ENCODE measurements around the gene RPL41. TPM values are rescaled to one million over a fixed set of nuclear protein-coding genes. Genes with fewer than 3 reads are reported as not detected.

RPL41 gene
- total RNA-seq, 1 donor from 2014 or later = 4,478 TPM

- Mint-ChIP-seq H3K27me3 (ENCODE audit: low read depth) (peaks cover 41% of the 10 kb centered on the region), H3K4me3 (peak overlapping the region; percentile 96), H3K36me3 (ENCODE audit: low read depth) (peaks cover 8% of the 10 kb centered on the region), H3K27ac (ENCODE audit: unreplicated experiment) (peak overlapping the region; percentile 27), H3K9me3 (no peaks in the 10 kb centered on the region), H3K4me1 (peaks cover 43% of the 10 kb centered on the region)
- no peak for TF ChIP-seq CTCF (conservative IDR thresholded peaks at IDR 0.05)
- DNase-seq (ENCODE audit: low read depth, low spot score) = peak; percentile 6
Measured at GRCh38 chr12:56082382-56082781, 34.1 kb upstream of the RPL41 start.

GRCh38 chr12:56082967-56083366, 33.5 kb upstream of the RPL41 start:
- H3K4me3 Mint-ChIP-seq = peak overlapping the region; percentile 96
- no peaks in the 10 kb centered on the region for H3K9me3 Mint-ChIP-seq
- peak; percentile 40 for DNase-seq (ENCODE audit: low read depth, low spot score)
- H3K4me1 Mint-ChIP-seq = peaks cover 43% of the 10 kb centered on the region
- peaks cover 8% of the 10 kb centered on the region for H3K36me3 Mint-ChIP-seq (ENCODE audit: low read depth)
- peaks cover 41% of the 10 kb centered on the region for H3K27me3 Mint-ChIP-seq (ENCODE audit: low read depth)
- H3K27ac Mint-ChIP-seq (ENCODE audit: unreplicated experiment) = peak overlapping the region; percentile 29
- no peak for TF ChIP-seq CTCF (conservative IDR thresholded peaks at IDR 0.05)

- Mint-ChIP-seq H3K27ac (ENCODE audit: unreplicated experiment) (no peak overlapping the region), H3K36me3 (ENCODE audit: low read depth) (peaks cover 8% of the 10 kb centered on the region), H3K27me3 (ENCODE audit: low read depth) (peaks cover 27% of the 10 kb centered on the region), H3K4me1 (peaks cover 37% of the 10 kb centered on the region), H3K9me3 (no peaks in the 10 kb centered on the region), H3K4me3 (peak overlapping the region; percentile 17)
- peak; percentile 45 for TF ChIP-seq CTCF (conservative IDR thresholded peaks at IDR 0.05)
- DNase-seq (ENCODE audit: low read depth, low spot score) = no peak
Measured at GRCh38 chr12:56084958-56085543, 31.4 kb upstream of the RPL41 start.

GRCh38 chr12:56086096-56086495, 30.3 kb upstream of the RPL41 start:
- no peak overlapping the region for H3K4me3 Mint-ChIP-seq
- H3K9me3 Mint-ChIP-seq = no peaks in the 10 kb centered on the region
- DNase-seq (ENCODE audit: low read depth, low spot score) = no peak
- no peak for TF ChIP-seq CTCF (conservative IDR thresholded peaks at IDR 0.05)
- H3K4me1 Mint-ChIP-seq = peaks cover 32% of the 10 kb centered on the region
- H3K36me3 Mint-ChIP-seq (ENCODE audit: low read depth) = peaks cover 8% of the 10 kb centered on the region
- no peak overlapping the region for H3K27ac Mint-ChIP-seq (ENCODE audit: unreplicated experiment)
- H3K27me3 Mint-ChIP-seq (ENCODE audit: low read depth) = peaks cover 17% of the 10 kb centered on the region

- Mint-ChIP-seq H3K36me3 (ENCODE audit: low read depth) (peaks cover 8% of the 10 kb centered on the region), H3K27ac (ENCODE audit: unreplicated experiment) (no peak overlapping the region), H3K27me3 (ENCODE audit: low read depth) (peaks cover 12% of the 10 kb centered on the region), H3K9me3 (no peaks in the 10 kb centered on the region), H3K4me3 (no peak overlapping the region), H3K4me1 (peaks cover 27% of the 10 kb centered on the region)
- TF ChIP-seq CTCF (conservative IDR thresholded peaks at IDR 0.05) = no peak
- DNase-seq (ENCODE audit: low read depth, low spot score) = no peak
Measured at GRCh38 chr12:56086608-56087007, 29.8 kb upstream of the RPL41 start.

All from neural crest cell (in vitro differentiated cells).